ENCODE results near the gene CSF3. TPM values are rescaled to one million over a fixed set of nuclear protein-coding genes. Genes with fewer than 3 reads are reported as not detected.

Gene CSF3
- total and polyA plus RNA-seq, 4 donors, result not detected

DNA sequence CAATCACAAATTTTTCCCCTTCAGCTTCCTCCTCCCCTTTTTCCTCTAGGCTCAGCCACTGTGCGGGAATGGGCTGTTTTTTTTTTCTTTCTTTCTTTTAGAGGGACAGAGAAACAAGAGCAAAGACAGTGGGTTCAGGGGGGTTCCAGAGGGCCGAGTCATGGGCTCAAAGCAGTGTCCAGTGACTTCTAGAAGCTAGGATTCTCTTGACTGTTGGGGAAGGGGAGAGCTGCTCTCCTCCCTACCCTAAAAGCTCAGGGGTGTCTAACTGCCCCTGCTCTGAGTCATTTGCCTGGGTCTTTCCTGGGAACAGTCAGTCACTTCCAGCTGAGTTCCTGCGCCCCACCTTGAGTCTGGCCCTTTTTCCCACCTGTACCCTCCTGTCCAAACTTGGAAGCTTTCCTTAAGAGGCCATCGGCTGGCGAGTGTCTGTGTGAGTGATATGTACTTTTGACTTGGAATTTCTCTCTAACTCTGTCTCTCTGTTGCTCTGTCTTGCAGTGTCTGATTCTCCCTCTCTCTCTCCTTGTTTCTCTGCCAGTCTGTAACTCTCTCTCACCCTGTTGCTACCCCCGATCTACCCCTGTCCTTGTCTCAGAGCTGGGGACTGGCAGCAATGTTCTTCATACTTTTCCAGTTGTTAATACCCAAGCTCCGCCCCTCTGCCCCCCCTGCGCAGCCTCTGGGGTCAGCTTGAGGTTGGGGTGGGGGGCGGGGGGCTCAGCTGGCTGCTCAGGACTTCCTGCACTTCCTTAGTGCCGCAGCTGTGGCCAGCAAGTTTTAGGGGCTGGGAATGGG lies 49.9 kb downstream of the CSF3 start:
- peaks cover 0 to 49% (median 34%) of the 10 kb centered on the region in 4 donors for H3K4me1 ChIP-seq (ENCODE audit: control insufficient read depth in 4 of 4, insufficient read depth in 4 of 4, low read length in 3 of 4)
- no peak for TF ChIP-seq JUND (IDR thresholded peaks at IDR 0.05)
- no peak for TF ChIP-seq SP1 (IDR thresholded peaks at IDR 0.05)
- TF ChIP-seq, protein P1, sequence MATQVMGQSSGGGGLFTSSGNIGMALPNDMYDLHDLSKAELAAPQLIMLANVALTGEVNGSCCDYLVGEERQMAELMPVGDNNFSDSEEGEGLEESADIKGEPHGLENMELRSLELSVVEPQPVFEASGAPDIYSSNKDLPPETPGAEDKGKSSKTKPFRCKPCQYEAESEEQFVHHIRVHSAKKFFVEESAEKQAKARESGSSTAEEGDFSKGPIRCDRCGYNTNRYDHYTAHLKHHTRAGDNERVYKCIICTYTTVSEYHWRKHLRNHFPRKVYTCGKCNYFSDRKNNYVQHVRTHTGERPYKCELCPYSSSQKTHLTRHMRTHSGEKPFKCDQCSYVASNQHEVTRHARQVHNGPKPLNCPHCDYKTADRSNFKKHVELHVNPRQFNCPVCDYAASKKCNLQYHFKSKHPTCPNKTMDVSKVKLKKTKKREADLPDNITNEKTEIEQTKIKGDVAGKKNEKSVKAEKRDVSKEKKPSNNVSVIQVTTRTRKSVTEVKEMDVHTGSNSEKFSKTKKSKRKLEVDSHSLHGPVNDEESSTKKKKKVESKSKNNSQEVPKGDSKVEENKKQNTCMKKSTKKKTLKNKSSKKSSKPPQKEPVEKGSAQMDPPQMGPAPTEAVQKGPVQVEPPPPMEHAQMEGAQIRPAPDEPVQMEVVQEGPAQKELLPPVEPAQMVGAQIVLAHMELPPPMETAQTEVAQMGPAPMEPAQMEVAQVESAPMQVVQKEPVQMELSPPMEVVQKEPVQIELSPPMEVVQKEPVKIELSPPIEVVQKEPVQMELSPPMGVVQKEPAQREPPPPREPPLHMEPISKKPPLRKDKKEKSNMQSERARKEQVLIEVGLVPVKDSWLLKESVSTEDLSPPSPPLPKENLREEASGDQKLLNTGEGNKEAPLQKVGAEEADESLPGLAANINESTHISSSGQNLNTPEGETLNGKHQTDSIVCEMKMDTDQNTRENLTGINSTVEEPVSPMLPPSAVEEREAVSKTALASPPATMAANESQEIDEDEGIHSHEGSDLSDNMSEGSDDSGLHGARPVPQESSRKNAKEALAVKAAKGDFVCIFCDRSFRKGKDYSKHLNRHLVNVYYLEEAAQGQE (IDR thresholded peaks at IDR 0.05), result no peak
- TF ChIP-seq FOXA1 (IDR thresholded peaks at IDR 0.05), result no peak
- no peak for TF ChIP-seq RXRA (IDR thresholded peaks at IDR 0.05)
- no peak for TF ChIP-seq YY1 (IDR thresholded peaks at IDR 0.05)
- TF ChIP-seq, protein P2, sequence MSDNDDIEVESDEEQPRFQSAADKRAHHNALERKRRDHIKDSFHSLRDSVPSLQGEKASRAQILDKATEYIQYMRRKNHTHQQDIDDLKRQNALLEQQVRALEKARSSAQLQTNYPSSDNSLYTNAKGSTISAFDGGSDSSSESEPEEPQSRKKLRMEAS (IDR thresholded peaks at IDR 0.05), result no peak
- TF ChIP-seq, protein P3, sequence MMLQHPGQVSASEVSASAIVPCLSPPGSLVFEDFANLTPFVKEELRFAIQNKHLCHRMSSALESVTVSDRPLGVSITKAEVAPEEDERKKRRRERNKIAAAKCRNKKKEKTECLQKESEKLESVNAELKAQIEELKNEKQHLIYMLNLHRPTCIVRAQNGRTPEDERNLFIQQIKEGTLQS (IDR thresholded peaks at IDR 0.05), result no peak
- no peak for TF ChIP-seq FOXA2 (IDR thresholded peaks at IDR 0.05)
- TF ChIP-seq, protein P4, sequence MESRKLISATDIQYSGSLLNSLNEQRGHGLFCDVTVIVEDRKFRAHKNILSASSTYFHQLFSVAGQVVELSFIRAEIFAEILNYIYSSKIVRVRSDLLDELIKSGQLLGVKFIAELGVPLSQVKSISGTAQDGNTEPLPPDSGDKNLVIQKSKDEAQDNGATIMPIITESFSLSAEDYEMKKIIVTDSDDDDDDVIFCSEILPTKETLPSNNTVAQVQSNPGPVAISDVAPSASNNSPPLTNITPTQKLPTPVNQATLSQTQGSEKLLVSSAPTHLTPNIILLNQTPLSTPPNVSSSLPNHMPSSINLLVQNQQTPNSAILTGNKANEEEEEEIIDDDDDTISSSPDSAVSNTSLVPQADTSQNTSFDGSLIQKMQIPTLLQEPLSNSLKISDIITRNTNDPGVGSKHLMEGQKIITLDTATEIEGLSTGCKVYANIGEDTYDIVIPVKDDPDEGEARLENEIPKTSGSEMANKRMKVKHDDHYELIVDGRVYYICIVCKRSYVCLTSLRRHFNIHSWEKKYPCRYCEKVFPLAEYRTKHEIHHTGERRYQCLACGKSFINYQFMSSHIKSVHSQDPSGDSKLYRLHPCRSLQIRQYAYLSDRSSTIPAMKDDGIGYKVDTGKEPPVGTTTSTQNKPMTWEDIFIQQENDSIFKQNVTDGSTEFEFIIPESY (IDR thresholded peaks at IDR 0.05), result no peak
- TF ChIP-seq, protein P5, sequence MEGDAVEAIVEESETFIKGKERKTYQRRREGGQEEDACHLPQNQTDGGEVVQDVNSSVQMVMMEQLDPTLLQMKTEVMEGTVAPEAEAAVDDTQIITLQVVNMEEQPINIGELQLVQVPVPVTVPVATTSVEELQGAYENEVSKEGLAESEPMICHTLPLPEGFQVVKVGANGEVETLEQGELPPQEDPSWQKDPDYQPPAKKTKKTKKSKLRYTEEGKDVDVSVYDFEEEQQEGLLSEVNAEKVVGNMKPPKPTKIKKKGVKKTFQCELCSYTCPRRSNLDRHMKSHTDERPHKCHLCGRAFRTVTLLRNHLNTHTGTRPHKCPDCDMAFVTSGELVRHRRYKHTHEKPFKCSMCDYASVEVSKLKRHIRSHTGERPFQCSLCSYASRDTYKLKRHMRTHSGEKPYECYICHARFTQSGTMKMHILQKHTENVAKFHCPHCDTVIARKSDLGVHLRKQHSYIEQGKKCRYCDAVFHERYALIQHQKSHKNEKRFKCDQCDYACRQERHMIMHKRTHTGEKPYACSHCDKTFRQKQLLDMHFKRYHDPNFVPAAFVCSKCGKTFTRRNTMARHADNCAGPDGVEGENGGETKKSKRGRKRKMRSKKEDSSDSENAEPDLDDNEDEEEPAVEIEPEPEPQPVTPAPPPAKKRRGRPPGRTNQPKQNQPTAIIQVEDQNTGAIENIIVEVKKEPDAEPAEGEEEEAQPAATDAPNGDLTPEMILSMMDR (IDR thresholded peaks at IDR 0.05; ENCODE audit: low read depth, low read length, missing input control), result no peak
- no peak for TF ChIP-seq EGR1 (IDR thresholded peaks at IDR 0.05; ENCODE audit: low read depth in 2 of 2)
- no peak for TF ChIP-seq GABPA (IDR thresholded peaks at IDR 0.05 in 1 of 2, conservative IDR thresholded peaks at IDR 0.05 in 1 of 2)
- TF ChIP-seq RAD21 (IDR thresholded peaks at IDR 0.05), result no peak
- no peak for TF ChIP-seq HNF4G (IDR thresholded peaks at IDR 0.05)
- TF ChIP-seq NR2F2 (IDR thresholded peaks at IDR 0.05), result no peak
- TF ChIP-seq TAF1 (conservative IDR thresholded peaks at IDR 0.05), result no peak
- TF ChIP-seq HNF4A (conservative IDR thresholded peaks at IDR 0.05), result no peak
- no peaks in the 10 kb centered on the region for H3K27me3 ChIP-seq (ENCODE audit: control insufficient read depth in 4 of 4, insufficient read depth in 4 of 4, low read length in 3 of 4)
- H3K9me3 ChIP-seq (ENCODE audit: control insufficient read depth in 4 of 4, low read length in 3 of 4), result no peaks in the 10 kb centered on the region
- H3K27ac ChIP-seq (ENCODE audit: low read depth in 1 of 2, low read length in 2 of 2), result no peak overlapping the region
- no peak overlapping the region for H3K4me3 ChIP-seq (ENCODE audit: low read depth in 1 of 3, low read length in 3 of 3)
- no peak for DNase-seq (ENCODE audit: low spot score)
- no peak overlapping the region for H3K9ac ChIP-seq (ENCODE audit: low read depth in 1 of 2, low read length in 2 of 2)
- WGBS, result 60% methylated on average over 10 of the region's 10 CpGs
- no peaks in the 10 kb centered on the region for H3K36me3 ChIP-seq (ENCODE audit: control insufficient read depth in 4 of 4, insufficient read depth in 3 of 4, low read depth in 1 of 4, low read length in 3 of 4)

Data from liver (tissue), 9 donors.